ENCODE measurements around the gene KIF17. TPM values are rescaled to one million over a fixed set of nuclear protein-coding genes. Genes with fewer than 3 reads are reported as not detected.

Gene KIF17
- polyA plus RNA-seq, 1 of the 3 experiments (the other 2 are of a cell fraction): 4.3 TPM

- no peaks in the 10 kb centered on the region for H3K9me2 ChIP-seq
- ChIA-PET POLR2A (interaction anchor here (1.4 kb wide), 1 partner anchor 497 kb away, joined by 6 read pairs; no protein-coding TSS in a partner anchor), CTCF (interaction anchor here (0.5 to 7.0 kb wide), 30 partner anchors 9 to 671 kb away, joined by 3 to 127 read pairs (median 4); partner anchors contain the start of gene KIF17)
- no peaks in the 10 kb centered on the region for H3K36me3 ChIP-seq (replicated peaks in 1 of 2; ENCODE audit: control insufficient read depth in 1 of 2, insufficient read depth in 2 of 2, low read length in 1 of 2)
- no peaks in the 10 kb centered on the region for H3K27me3 ChIP-seq (ENCODE audit: insufficient read depth)
- peaks cover 3 to 21% of the 10 kb centered on the region in 2 experiments; a peak in 3 of 4 replicates for H3K4me1 ChIP-seq (ENCODE audit: control insufficient read depth in 1 of 2, insufficient read depth in 2 of 2, low read depth in 1 of 2, low read length in 1 of 2)
- H3K9ac ChIP-seq: peak overlapping the region; percentile 73; the same call in 1 of the 2 replicates
- no peaks in the 10 kb centered on the region for H3K79me2 ChIP-seq (ENCODE audit: insufficient read depth)
- peak overlapping the region in 1 of 2 experiments; percentile 95; a peak in 2 of 4 replicates for H3K27ac ChIP-seq (ENCODE audit: low read depth in 2 of 2, low read length in 1 of 2)
- no peak for TF ChIP-seq REST (IDR thresholded peaks at IDR 0.05; ENCODE audit: low read depth, low read length)
- no peak for TF ChIP-seq RFX5 (IDR thresholded peaks at IDR 0.05; ENCODE audit: low read length)
- no peak for TF ChIP-seq SIN3A (IDR thresholded peaks at IDR 0.05; ENCODE audit: borderline replicate concordance, low read depth, low read length)
- no peak for TF ChIP-seq MEF2A (IDR thresholded peaks at IDR 0.05; ENCODE audit: borderline replicate concordance, low read depth)
- no peak for TF ChIP-seq TEAD4 (IDR thresholded peaks at IDR 0.05; ENCODE audit: borderline replicate concordance, insufficient read depth)
- TF ChIP-seq RCOR1 (IDR thresholded peaks at IDR 0.05; ENCODE audit: low read length): no peak
- TF ChIP-seq CHD2 (IDR thresholded peaks at IDR 0.05; ENCODE audit: low read length, partially characterized antibody): no peak
- TF ChIP-seq USF1 (IDR thresholded peaks at IDR 0.05; ENCODE audit: borderline replicate concordance, low read depth): no peak
- no peak for TF ChIP-seq CTCF (IDR thresholded peaks at IDR 0.05)
- no peak for TF ChIP-seq FOSL2 (IDR thresholded peaks at IDR 0.05; ENCODE audit: borderline replicate concordance, low read depth)
- no peak for TF ChIP-seq POLR2AphosphoS5 (IDR thresholded peaks at IDR 0.05; ENCODE audit: low read depth, low read length)
- no peaks in the 10 kb centered on the region for H4K20me1 ChIP-seq (ENCODE audit: insufficient read depth)
- no peak overlapping the region for H2AFZ ChIP-seq (ENCODE audit: low read depth)
- 95% methylated on average over 6 of the region's 12 CpGs for WGBS (ENCODE audit: low lambda C conversion rate)
- no peaks in the 10 kb centered on the region for H3K9me3 ChIP-seq
- no peak for DNase-seq
- peaks cover 9% of the 10 kb centered on the region for H3F3A ChIP-seq (replicated peaks; ENCODE audit: insufficient read depth)
- H3K4me2 ChIP-seq: peak overlapping the region; percentile 97
- peak overlapping the region in 1 of 2 experiments; percentile 70; a peak in 1 of 4 replicates for H3K4me3 ChIP-seq (ENCODE audit: low read depth in 2 of 2, low read length in 1 of 2)
These were observed 20.2 kb downstream of the KIF17 start for GRCh38 chr1:20697563-20697962.

Measured in SK-N-SH (cell line).